Neural progenitor cell (in vitro differentiated cells): Measurements from ENCODE around the gene FAM107A.

Source experiments
- EZH2 ChIP-seq: fragments of 200-600 bp; sonication (generic); IDR thresholded peaks from 2 replicates; pipeline ENCODE4 v1.6.1; 2017; ENCODE audit warnings: antibody characterized with exemption, mild to moderate bottlenecking, moderate library complexity
- EZH2phosphoT487 ChIP-seq: fragments of 200-600 bp; sonication (generic); IDR thresholded peaks from 2 replicates; pipeline ENCODE4 v1.6.1; 2017; ENCODE audit warnings: antibody characterized with exemption
- TF ChIP-seq, protein P1 (sequence below): fragments of 200-600 bp; sonication (generic); IDR thresholded peaks from 2 replicates; pipeline ENCODE4 v1.5.1; 2017; ENCODE audit warnings: antibody characterized with exemption, mild to moderate bottlenecking

GRCh38 chr3:58528629-58529028 lies 48.6 kb downstream of the FAM107A start:
- TF ChIP-seq EZH2phosphoT487 = no peak
- TF ChIP-seq, protein P1, sequence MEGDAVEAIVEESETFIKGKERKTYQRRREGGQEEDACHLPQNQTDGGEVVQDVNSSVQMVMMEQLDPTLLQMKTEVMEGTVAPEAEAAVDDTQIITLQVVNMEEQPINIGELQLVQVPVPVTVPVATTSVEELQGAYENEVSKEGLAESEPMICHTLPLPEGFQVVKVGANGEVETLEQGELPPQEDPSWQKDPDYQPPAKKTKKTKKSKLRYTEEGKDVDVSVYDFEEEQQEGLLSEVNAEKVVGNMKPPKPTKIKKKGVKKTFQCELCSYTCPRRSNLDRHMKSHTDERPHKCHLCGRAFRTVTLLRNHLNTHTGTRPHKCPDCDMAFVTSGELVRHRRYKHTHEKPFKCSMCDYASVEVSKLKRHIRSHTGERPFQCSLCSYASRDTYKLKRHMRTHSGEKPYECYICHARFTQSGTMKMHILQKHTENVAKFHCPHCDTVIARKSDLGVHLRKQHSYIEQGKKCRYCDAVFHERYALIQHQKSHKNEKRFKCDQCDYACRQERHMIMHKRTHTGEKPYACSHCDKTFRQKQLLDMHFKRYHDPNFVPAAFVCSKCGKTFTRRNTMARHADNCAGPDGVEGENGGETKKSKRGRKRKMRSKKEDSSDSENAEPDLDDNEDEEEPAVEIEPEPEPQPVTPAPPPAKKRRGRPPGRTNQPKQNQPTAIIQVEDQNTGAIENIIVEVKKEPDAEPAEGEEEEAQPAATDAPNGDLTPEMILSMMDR = no peak
- no peak for TF ChIP-seq EZH2
